PC-9 (cell line): ENCODE measurements around the gene ZNF362.

Source experiments
- EZH2 ChIP-seq: fragments of 200-600 bp; sonication (generic); IDR thresholded peaks from 2 replicates; pipeline ENCODE4 v1.8.0; 2017; ENCODE audit warnings: antibody characterized with exemption, low read depth
- TF ChIP-seq, protein P1 (sequence below): fragments of 200-600 bp; sonication (generic); conservative IDR thresholded peaks from 2 replicates; pipeline ENCODE4 v1.6.1; 2017; ENCODE audit warnings: mixed run types, antibody characterized with exemption, mild to moderate bottlenecking, moderate library complexity

GRCh38 chr1:33211972-33212371 is 44.3 kb upstream of the ZNF362 start:
- TF ChIP-seq, protein P1, sequence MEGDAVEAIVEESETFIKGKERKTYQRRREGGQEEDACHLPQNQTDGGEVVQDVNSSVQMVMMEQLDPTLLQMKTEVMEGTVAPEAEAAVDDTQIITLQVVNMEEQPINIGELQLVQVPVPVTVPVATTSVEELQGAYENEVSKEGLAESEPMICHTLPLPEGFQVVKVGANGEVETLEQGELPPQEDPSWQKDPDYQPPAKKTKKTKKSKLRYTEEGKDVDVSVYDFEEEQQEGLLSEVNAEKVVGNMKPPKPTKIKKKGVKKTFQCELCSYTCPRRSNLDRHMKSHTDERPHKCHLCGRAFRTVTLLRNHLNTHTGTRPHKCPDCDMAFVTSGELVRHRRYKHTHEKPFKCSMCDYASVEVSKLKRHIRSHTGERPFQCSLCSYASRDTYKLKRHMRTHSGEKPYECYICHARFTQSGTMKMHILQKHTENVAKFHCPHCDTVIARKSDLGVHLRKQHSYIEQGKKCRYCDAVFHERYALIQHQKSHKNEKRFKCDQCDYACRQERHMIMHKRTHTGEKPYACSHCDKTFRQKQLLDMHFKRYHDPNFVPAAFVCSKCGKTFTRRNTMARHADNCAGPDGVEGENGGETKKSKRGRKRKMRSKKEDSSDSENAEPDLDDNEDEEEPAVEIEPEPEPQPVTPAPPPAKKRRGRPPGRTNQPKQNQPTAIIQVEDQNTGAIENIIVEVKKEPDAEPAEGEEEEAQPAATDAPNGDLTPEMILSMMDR, result no peak
- TF ChIP-seq EZH2, result no peak
